BLaER1 treated with 17β-estradiol and CSF1 and Interleukin-3, amounts not matched to agents 10 nM and 100 nM (cell line): ENCODE measurements around the gene CGREF1.

Source experiments
- H3K27ac ChIP-seq, 11 experiments: shearing (Covaris generic); formaldehyde crosslinking; 2 replicates each; pipeline ENCODE4 v1.8.1; 2022
- H3K27me3 ChIP-seq, 11 experiments: shearing (Covaris generic); formaldehyde crosslinking; 2 replicates each; pipeline ENCODE4 v1.8.1; 2022
- H3K36me3 ChIP-seq, 11 experiments: shearing (Covaris generic); formaldehyde crosslinking; 2 replicates each; pipeline ENCODE4 v1.8.1; 2022
- H3K4me1 ChIP-seq, 10 experiments: shearing (Covaris generic); formaldehyde crosslinking; 2 replicates each; pipeline ENCODE4 v1.8.1; 2022
- H3K4me2 ChIP-seq, 11 experiments: shearing (Covaris generic); formaldehyde crosslinking; 2 replicates each; pipeline ENCODE4 v1.8.1; 2022
- H3K4me3 ChIP-seq, 10 experiments: shearing (Covaris generic); formaldehyde crosslinking; 2 replicates each; pipeline ENCODE4 v1.8.1; 2022
- H3K9ac ChIP-seq, 11 experiments: shearing (Covaris generic); formaldehyde crosslinking; 2 replicates each; pipeline ENCODE4 v1.8.1; 2022
- H3K9me3 ChIP-seq, 11 experiments: shearing (Covaris generic); formaldehyde crosslinking; replicated peaks in 1 of 11; 2 replicates each; pipeline ENCODE4 v1.8.1; 2022
- H4K20me1 ChIP-seq, 11 experiments: shearing (Covaris generic); formaldehyde crosslinking; 2 replicates each; pipeline ENCODE4 v1.8.1; 2022
- Cebpa-rat ChIP-seq, 11 experiments: shearing (Covaris generic); IDR thresholded peaks; 2 replicates each; pipeline ENCODE4 v1.8.1; 2022

CGREF1 gene

DNA sequence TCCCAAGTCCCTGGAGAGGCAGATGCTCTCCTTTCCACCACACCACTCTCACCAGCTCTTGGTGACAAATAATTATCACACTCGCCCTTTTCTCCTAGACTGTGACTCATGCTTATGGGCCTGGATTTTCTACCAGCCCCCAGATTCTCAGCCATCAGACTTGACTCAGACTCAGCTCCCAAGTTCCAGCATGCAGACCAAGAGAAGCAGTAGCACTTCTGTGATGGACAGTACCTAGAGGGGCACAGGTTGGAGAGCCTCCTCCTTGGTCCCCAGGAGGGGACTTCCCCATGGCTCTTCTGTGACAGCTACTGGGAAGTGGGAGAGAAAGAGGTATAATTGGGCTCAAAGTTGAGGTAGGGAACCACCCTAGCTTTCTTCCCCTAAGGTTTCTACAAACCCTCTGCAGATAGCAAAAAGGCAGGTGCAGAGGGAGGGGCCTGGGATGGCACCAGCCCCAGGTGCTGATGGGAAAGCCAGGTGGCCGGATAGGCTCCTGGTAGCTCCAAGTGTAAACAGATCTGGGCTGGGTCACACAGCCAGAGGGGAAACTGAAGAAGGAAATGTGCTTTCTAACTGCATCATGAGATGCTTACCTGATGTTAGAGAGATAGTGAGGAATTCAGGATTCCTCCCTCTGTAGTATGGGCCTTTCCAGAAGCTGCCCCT is 34.0 kb upstream of the CGREF1 start:
- H3K9ac ChIP-seq: no peak overlapping the region
- no peak for TF ChIP-seq Cebpa-rat (IDR thresholded peaks at IDR 0.05)
- H3K4me2 ChIP-seq: no peak overlapping the region
- no peaks in the 10 kb centered on the region for H3K36me3 ChIP-seq
- H3K27ac ChIP-seq: no peak overlapping the region
- no peak overlapping the region for H3K4me3 ChIP-seq
- H3K4me1 ChIP-seq: peaks cover 0 to 6% (median 3%) of the 10 kb centered on the region in 10 experiments; a peak in 14 of 20 replicates
- no peaks in the 10 kb centered on the region for H3K9me3 ChIP-seq
- no peaks in the 10 kb centered on the region for H4K20me1 ChIP-seq
- no peaks in the 10 kb centered on the region for H3K27me3 ChIP-seq

DNA sequence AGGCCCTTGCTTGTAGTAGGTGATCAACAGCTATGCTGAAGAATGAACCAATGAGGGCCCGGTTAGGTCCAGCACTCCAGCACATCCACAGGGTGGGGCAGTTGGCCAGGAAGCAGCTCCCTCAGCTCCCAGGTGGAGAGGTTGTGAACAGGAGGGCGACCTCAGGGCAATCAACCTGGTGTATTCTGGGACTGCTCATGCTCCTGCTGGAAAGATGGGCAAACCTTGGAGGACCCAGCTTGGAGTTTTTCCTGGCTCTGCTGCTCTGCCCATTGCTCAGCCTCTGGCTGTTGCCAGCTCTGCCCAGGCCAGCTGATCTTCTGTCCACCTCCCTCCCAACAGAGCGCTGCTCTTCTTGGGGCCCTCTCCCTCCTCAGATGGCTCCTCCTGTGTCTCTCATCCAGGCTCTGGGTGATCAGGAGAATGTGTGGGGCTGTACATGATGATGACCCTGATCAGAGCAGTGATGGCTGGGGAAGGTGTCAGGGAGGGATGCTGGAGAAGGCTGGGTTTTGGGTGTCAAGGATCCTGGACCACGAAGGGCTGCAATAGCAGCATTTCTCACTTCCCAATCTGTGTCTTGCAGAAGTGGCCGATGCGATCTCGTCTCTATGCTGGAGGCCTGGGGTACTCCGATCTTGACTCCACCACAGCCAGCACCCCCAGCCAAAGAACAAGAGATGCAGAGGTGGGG is 33.3 kb upstream of the CGREF1 start:
- TF ChIP-seq Cebpa-rat (IDR thresholded peaks at IDR 0.05): no peak
- no peak overlapping the region for H3K4me2 ChIP-seq

DNA sequence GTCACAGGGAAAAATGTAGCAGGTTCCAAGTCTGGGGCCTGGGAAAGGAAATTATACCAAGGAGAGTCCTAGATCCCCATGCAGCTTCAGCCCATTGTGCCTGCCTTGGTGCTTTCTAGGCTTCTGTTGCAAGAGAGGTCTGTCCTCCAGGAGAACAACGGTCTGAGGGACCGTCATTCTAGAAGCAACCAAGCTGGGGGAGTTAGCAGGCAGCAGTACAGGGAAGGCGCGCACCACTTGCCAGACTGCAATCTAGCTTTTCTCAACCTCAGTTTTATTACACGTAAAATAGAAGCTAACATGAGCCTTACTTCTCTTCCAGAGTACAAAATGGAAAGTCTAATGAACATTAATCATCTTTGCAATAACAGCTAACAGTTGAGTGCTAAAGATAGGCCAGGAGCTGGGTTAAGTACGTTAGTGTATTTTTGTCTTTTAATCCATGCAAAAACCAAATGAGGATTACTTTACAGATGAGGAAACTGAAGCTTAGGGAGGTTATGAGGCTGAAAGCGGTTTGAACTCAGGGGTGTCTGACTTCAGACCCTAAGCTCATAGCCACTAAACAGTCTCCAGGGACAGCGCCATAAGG is 31.8 kb upstream of the CGREF1 start:
- Histone ChIP-seq H3K4me2 (no peak overlapping the region), H3K36me3 (no peaks in the 10 kb centered on the region), H3K4me1 (peaks cover 0 to 14% (median 12%) of the 10 kb centered on the region in 10 experiments; a peak in 12 of 20 replicates), H3K9me3 (no peaks in the 10 kb centered on the region), H3K27ac (no peak overlapping the region), H3K4me3 (no peak overlapping the region), H3K27me3 (no peaks in the 10 kb centered on the region), H3K9ac (no peak overlapping the region), H4K20me1 (no peaks in the 10 kb centered on the region)
- TF ChIP-seq Cebpa-rat (IDR thresholded peaks at IDR 0.05): no peak

More for the DNA sequence above, 33.3 kb upstream of the CGREF1 start:
- Histone ChIP-seq H3K27ac (no peak overlapping the region), H3K36me3 (no peaks in the 10 kb centered on the region), H3K4me3 (no peak overlapping the region), H3K9ac (no peak overlapping the region), H4K20me1 (no peaks in the 10 kb centered on the region), H3K4me1 (peaks cover 0 to 10% (median 9%) of the 10 kb centered on the region in 10 experiments; a peak in 14 of 20 replicates), H3K9me3 (no peaks in the 10 kb centered on the region), H3K27me3 (no peaks in the 10 kb centered on the region)

GRCh38 chr2:27149570-27150405 is 30.9 kb upstream of the CGREF1 start:
- Histone ChIP-seq H3K9me3 (no peaks in the 10 kb centered on the region), H4K20me1 (no peaks in the 10 kb centered on the region), H3K4me1 (peaks cover 0 to 14% (median 12%) of the 10 kb centered on the region in 10 experiments; a peak in 12 of 20 replicates), H3K4me3 (no peak overlapping the region), H3K4me2 (no peak overlapping the region), H3K27ac (no peak overlapping the region), H3K9ac (no peak overlapping the region), H3K27me3 (no peaks in the 10 kb centered on the region), H3K36me3 (no peaks in the 10 kb centered on the region)
- no peak for TF ChIP-seq Cebpa-rat (IDR thresholded peaks at IDR 0.05)

- Histone ChIP-seq H3K4me3 (no peak within 1 kb of the TSS), H3K9ac (no peak within 1 kb of the TSS), H3K4me2 (peak within 1 kb of the TSS in 8 of 11 experiments; percentile 16 to 53 (median 40); a peak in 13 of 22 replicates), H4K20me1 (no peaks in the 10 kb centered on the region), H3K4me1 (peaks cover 0 to 14% (median 12%) of the 10 kb centered on the region in 10 experiments; a peak in 12 of 20 replicates), H3K27me3 (no peaks in the 10 kb centered on the region), H3K9me3 (no peaks in the 10 kb centered on the region), H3K36me3 (no peaks in the 10 kb centered on the region), H3K27ac (no peak within 1 kb of the TSS)
- TF ChIP-seq Cebpa-rat (IDR thresholded peaks at IDR 0.05): no peak
Measured at GRCh38 chr2:27148801-27149439, 30.0 kb upstream of the CGREF1 start, which contains the start of gene TCF23. Gene TCF23 (plus strand): TSS chr2:27149004. CDS start chr2:27149134, 130 bp downstream.

GRCh38 chr2:27147935-27148334 is 29.0 kb upstream of the CGREF1 start:
- no peak overlapping the region for H3K4me3 ChIP-seq
- no peak for TF ChIP-seq Cebpa-rat (IDR thresholded peaks at IDR 0.05)
- no peaks in the 10 kb centered on the region for H3K9me3 ChIP-seq
- peak overlapping the region in 8 of 11 experiments; percentile 16 to 53 (median 40); a peak in 13 of 22 replicates for H3K4me2 ChIP-seq
- no peak overlapping the region for H3K27ac ChIP-seq
- H3K27me3 ChIP-seq: no peaks in the 10 kb centered on the region
- no peak overlapping the region for H3K9ac ChIP-seq
- H3K4me1 ChIP-seq: peaks cover 0 to 14% (median 12%) of the 10 kb centered on the region in 10 experiments; a peak in 12 of 20 replicates
- H4K20me1 ChIP-seq: no peaks in the 10 kb centered on the region
- no peaks in the 10 kb centered on the region for H3K36me3 ChIP-seq

DNA sequence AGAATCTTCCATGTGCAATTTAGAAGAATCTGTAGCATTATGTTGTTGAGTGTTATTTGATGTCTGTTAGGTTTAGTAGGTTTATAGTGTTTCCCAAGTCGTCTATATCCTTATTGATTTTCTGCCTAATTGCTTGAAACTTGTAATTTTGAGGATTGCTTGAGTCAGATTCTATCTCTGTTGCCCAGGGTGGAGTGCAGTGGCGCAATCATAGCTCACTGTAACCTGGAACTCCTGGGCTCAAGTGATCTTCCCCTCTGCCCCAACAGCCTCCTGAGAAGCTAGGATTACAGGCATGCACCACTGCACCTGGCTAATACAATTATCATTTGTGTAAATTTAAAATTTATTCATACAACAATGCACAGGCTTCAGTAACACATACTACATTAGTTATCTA is 26.8 kb upstream of the CGREF1 start:
- Histone ChIP-seq H3K4me2 (no peak overlapping the region), H3K4me1 (peaks cover 0 to 14% (median 12%) of the 10 kb centered on the region in 10 experiments; a peak in 12 of 20 replicates), H4K20me1 (no peaks in the 10 kb centered on the region), H3K4me3 (no peak overlapping the region), H3K27ac (no peak overlapping the region), H3K9me3 (no peaks in the 10 kb centered on the region), H3K9ac (no peak overlapping the region), H3K27me3 (no peaks in the 10 kb centered on the region), H3K36me3 (no peaks in the 10 kb centered on the region)
- no peak for TF ChIP-seq Cebpa-rat (IDR thresholded peaks at IDR 0.05)

DNA sequence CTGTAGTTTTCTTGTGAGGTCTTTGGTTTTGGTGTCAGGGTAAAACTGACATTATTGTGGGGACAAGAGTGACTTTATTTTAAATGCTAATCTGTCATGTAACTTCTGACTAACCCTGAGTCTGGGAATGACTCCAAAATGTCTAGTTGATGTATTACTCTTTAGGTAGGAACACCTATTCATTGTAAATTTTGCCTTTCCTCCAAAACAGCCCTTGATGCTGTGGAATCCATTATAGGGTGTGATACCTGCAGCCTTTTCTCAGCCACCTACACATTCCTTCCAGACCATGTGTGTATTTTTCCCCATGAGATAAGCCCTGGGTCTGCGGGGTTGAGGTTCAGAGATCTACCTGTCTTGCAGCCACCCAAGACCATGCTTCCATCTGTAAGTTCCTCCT is 24.4 kb upstream of the CGREF1 start:
- H3K4me1 ChIP-seq: peaks cover 0 to 14% (median 12%) of the 10 kb centered on the region in 10 experiments; a peak in 12 of 20 replicates

More for the DNA sequence above, 24.4 kb upstream of the CGREF1 start:
- no peaks in the 10 kb centered on the region for H3K9me3 ChIP-seq
- no peaks in the 10 kb centered on the region for H4K20me1 ChIP-seq
- H3K36me3 ChIP-seq: no peaks in the 10 kb centered on the region
- H3K4me2 ChIP-seq: no peak overlapping the region
- no peaks in the 10 kb centered on the region for H3K27me3 ChIP-seq
- H3K4me3 ChIP-seq: no peak overlapping the region
- H3K9ac ChIP-seq: no peak overlapping the region
- H3K27ac ChIP-seq: no peak overlapping the region
- TF ChIP-seq Cebpa-rat (IDR thresholded peaks at IDR 0.05): no peak
